NCI-H226 (cell line): ENCODE measurements around the gene ATXN1.
"Not testable (repeated sequence)": the region's sequence is repeated elsewhere in the genome, so short reads cannot be mapped to it uniquely, and the experiment has no call there.

ENCODE experiments used
- DNase-seq: peaks from one replicate; pipeline ENCODE4 v3.0.0-alpha.2; 2015

Gene ATXN1

DNA sequence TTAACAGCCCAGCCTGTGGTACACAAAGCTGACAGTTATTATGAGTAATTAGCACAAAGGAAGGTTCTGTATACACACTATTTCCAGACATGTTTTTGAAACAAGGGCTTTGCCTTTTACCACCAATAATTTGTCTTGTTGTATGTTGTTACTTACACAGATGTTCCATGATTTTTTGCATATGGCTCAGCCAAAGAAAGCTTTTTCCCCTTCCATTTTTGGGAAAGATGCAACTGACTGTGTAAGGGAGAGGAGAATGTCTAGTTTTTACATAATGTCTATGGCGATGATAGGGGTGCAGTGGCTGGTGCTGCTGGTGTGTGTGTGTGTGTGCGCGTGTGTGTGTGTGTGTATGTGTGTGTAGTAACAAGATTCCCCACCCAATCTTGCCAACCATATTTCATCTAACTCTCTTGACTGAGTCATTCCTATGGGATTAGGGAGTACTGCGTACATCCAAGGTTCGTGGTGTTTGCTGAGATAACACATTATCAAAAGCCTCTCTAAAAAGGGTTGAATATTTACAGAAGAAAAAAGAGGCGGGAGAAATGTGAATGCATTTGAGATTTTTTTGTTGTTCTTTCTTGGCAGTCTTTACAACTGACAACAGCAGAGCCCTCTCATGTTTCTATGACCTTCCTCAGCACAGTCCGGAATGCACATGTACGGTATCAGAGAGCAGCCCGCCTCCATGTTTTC is 330.7 kb downstream of the ATXN1 start:
- peak; percentile 93 for DNase-seq

DNA sequence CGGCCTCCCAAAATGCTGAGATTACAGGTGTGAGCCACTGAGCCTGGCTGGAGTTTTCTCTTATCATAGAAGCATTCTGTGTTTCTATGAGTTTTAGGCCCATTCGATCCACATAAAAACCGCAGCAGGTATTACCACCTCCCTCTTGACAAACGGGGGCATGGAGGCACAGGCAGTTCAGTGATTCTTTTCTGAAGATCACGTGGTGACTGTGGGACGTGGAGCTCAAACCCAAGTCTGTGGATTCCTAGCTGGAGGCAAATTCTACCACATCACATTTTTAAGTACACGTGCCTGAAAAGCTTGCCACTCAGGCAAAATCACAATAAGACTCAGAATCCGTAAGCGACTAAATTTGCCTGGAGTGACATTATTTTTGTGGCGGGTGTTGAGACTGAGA is 331.6 kb downstream of the ATXN1 start:
- no peak for DNase-seq

DNA sequence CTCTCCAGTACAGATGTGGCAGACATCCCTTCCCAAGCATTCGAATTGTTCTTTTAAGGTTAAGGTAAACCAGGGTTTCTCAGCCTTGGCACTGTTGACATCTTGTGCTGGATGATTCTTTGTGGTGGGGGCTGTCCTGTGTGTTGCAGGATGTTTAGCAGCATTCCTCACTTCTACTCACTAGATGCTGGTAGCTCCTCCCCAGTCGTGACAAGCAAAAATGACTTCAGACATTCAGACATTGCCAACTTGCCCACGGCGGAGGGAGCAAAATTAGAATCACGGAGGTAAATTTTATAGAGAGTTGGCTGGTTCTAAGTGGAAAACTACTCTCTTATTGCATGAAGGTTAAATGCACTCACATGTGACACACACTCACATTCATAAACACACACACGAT is 334.1 kb downstream of the ATXN1 start:
- no peak for DNase-seq

DNA sequence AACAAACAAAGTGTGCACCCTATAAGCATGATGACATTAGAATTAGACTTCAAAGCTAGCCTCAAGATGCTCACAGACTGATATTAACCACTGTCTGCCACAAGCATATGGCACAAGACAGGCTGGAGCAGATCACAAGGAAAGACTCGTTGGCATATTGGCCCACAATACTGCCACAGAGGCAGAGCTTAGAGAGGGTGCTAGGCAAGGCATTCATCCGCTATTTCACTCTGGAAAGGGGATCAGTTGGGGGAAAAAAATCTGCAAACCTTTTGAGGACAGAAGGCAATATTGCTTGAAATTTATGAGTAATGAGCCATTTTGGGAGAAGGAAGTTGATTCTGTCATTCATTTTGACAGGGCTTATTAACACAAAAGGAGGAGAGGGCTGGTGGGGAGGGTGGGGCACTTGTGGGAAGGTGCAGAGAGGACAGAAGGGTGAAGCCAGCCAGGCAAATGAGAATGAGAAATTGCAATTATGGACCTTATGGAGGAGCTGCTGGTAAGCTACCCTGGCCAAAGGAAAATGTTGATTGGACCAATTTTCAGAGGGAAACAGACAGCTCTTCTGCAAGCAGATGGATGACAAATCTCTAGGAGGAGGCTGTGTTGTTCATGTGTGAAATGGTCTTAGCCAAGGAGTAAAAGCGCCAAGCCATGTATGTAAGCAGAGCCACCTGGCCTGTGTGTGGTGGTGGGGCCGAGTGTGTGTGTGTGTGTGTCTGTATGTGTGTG is 335.2 kb downstream of the ATXN1 start:
- DNase-seq, result no peak

DNA sequence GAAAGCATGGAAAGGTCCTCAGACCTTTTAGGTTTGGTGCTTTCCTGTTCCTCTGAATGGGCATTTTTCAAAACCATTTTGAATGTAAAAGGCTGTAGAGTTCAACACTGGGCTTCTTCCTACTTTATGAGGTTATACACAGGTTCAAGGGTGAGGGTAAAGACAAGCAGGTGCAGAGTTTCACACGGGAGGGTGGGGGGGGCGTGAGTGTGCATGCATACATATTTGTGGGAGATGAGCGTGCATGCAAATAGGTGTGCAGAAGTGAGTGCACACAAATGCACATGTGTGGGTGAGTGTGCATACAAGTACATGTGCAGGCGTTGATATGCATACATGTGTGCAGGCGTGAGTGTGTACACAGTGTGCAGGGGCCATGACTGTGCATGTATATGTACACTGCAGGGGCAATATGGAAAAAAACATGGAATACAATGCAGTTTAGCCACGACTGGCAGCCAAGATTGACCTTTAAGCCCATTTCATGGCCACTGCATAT is 339.7 kb downstream of the ATXN1 start:
- DNase-seq, result no peak

DNA sequence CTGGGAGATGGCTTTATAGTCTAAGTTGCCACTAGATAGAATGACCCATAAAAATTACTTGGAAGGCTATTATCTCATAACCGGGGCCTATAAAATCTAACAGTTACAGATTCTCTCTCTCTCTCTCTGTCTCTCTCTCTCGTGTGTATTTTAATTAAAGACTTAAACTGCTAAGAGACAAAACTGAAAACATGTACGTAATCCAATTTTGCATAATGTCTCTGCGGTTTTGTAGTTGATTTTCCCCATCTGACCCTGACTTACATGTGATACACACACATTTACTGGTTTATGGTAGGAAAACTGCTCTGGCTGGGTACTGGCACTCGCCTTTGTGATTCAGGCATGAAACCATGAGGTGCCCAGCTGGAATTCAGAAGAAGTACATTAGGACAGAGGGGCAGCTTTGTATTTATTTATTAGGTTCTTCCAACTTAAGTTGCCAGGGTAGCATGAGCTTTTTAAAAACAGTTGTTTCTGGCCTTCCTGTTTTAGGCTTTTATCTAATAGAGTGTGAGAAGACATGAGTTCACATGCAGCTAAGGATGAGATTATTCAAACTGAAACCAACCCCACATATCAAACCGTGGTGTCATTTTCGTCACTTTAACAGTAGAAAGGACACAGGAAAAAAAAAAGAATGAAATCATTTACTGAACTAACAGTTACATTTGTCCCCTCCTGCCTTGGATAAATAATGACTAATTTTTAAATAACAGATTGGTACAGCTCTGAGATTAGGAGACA is 340.4 kb downstream of the ATXN1 start:
- no peak for DNase-seq

DNA sequence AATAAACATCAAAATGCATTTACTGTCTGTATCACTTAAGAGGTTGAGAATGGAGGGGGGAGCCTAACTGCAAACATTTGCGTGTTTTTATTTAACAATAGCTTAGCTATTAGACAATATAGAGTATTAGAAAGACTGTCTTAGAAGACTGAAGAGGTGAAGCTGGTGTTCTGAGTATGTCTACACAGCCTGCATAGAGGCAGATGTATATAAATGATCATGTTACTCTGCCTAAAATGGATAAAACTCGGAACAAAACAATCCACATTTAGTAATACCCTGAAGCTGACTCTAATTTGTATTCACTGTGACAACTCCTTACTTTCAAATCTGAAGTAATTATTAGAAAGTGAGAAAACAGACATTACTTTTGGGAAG is 340.9 kb downstream of the ATXN1 start:
- DNase-seq, result no peak

DNA sequence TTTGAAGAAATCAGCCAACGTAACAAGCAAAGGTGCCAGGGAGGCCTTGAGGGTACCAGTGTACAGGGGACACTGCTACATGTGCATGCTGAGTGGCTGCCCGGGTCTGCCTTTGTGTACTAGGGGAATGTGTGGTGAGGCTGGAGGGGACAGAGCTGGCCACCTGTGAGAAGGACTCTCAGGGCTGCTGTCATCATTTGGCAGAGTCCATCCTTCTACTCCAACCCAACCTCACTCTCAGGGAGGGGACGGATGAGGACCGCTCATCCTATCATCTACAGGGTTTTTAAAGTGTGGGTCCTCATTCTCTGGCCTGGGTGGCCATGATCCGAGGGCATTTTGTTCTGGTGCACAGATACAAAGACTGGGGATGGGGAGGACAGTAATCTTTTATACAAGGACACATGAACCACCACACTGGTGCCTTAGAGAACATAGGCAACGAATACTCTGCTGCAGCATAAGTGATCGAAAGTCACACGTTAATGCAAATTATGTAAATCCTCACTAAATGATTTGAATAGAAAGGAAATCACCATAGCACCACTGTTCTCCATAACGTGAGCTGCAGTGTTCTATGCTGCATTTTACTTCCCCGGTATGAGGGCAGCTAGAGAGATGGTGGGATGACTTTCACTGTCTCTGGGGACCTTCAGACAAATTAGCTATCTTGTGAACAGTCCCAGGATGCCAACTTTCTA is 341.5 kb downstream of the ATXN1 start:
- DNase-seq, result no peak

DNA sequence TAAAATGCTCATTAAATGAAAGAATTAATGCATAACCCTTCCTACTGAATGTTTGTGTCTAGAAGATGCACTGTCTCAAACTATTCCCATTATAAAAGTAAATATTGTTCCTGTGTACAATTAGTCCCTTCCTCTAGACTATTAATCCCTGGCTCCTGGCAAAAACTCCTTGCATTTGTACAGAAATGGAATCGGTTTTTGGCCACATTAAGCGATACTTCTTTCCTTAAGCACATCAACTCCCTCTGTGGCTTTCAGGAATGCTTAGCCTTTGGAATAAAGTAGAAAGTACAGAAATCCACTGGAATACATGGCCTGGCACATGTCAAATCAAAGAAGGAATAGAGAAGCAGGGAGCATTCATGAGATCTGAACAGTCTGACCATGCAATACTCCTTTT is 343.1 kb downstream of the ATXN1 start:
- no peak for DNase-seq

DNA sequence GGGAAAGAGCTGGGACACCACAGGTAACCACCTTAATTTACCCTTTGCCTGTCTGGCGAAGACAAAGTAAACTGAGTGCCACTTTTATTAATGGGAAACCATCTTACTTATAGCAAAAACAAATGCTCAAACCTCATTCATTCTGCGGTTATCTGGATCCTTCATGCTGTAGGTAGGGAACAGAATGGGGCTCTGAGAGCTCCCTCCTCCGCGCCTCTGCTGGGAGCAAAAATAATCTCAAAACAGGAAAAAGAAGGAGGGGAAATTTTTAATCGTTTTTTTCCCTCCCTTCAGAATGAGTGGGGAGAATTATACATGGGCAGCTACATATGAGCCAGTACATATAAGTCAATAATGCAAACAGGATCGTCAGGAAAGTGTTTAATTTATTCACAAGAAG is 345.6 kb downstream of the ATXN1 start:
- no peak for DNase-seq

DNA sequence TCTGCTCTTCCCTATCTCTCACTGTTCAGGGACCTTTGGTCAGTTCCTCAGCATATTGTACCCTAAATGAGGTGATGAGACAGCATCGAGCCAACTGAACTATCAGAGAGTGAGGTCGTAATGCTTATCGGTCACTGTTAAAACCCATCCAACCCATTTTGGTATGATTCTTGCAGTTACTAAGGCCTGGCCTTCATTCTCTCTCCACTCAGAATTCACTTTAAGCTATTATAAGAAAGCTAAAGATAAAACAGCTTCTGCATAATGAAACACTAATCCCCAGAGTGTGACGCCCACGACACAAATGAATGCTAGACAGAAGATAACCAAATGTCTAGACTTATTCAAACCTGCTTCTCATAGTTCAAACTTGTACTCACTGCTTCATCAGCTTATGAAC is 347.1 kb downstream of the ATXN1 start:
- no peak for DNase-seq

DNA sequence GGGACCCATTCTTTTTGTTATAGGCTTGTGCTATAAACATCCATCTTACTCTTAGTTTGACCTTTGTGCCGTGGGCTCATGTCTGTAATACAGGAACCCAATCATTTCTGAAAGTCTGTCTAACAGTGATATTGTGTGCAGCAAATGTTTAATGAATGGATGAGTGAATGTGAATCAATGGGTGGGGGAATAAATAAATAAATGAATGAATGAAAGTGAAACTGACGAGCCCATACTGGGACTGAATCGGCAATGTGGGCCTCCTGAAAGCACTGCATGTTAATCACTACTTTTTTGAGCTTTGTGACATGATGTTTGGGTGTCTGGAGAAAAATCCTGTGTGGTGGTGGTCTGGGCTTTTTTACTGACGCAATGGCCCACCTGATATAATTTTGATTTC is 347.9 kb downstream of the ATXN1 start:
- DNase-seq, result no peak

DNA sequence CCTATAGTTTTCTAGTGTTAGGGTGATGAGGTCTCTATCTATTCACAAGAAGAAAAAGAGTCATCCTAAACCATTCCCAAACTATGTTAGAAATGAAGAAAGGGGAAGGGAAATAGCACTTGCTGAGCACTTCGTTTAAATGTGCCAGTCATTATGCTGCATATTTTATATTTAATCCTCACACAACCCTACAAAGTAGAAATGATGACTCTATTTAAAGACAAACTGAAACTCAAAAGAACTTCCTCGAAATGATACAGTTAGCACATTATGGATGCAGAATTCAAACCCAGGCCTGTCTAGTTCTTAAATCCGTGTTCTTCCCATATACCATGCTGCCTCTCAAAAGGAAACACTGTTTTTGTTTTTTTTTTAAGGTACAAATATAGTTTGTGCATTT is 348.3 kb downstream of the ATXN1 start:
- DNase-seq, result no peak

DNA sequence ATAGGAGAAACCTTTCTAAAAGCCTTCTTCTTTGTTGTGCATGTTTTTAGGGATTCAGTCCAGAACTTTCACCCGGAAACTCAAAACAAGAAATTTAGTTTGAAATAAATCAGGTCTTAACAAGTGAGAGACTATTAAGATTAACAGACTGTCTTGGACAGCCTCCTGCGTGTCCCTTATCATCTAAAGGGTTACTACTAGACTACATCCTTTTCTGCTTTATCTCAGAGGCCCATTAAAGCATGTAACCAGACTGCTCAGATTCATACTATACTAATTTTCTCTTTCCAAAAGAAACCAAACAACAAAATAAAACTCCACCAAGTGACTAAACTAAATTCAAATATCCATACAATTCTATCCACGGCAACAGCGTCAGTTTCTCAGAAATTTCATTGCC is 349.1 kb downstream of the ATXN1 start:
- DNase-seq, result no peak

DNA sequence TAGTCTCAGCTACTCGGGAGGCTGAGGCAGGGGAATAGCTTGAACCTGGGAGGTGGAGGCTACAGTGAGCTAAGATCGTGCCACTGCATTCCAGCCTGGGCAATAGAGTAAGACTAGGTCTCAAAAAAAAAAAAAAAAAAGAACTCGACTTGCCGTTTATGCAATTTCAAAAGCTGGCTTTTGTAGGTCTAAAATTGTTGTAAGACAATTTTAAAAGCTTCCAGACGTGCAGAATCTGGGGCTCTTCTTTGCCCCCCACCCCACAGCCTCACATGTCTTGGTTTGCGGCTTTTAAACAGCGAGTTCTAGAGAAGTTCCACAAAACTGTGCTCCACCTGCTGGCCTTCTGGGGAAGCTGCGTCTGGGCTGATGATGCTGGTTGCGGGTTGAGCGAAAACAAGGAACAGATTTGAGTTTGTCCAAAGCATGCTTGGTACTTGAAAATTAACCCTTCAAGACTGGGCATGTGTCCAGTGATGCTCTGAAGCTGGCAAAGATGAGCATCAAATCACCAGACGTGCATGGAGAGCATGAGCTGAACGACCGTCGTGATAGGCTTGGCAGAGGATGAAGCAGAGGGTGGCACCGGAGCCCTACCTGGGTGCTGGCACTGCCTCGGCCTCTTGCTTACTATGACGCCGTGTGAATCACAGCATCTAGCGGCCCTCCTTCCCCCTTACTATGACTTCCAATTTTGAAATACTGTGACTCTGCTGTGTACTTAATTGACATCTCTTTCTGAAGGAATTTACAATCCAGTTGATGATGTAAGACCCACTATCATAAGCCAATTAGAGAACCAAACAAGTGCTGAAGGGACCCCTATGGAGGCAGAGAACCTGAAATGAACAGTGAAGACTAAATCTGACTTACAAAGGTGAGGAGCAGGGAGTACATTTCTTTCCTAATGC is 351.5 kb downstream of the ATXN1 start:
- no peak for DNase-seq

DNA sequence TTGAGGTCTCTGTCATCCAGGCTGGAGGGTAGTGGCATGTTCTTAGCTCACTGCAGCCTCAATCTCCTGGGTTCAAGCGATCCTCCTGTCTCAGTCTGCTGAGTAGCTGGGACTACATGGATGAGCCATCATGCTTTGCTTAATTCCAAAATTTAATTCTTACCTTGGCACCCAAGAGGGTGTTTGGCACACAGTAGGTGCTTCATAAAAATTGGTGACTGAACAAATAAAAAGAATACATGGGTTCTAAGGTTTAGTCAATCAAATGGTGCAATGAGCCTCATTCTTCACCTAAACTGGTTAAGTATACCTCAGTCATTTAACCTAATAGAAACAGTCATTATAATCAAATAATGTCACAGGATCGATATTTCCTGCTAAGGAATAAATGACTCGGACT is 352.5 kb downstream of the ATXN1 start:
- DNase-seq, result no peak

DNA sequence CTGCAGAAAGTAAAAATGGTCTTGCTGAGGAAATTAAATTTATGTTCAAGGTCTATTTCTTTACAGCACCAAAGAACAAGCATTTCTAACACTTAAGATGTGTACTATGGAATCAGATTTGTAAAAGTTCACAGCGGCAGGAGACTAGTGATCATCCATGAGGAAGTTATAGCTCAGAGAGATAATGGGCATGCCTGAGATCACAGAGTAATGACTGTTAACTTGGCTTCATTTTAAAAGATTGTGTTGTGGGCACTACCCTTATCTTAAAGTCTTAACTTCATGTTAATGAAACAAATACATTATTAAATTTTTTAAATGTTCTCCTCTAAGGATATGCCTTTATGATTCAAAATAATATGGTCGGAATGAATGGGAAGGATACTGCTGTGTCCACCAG is 354.3 kb downstream of the ATXN1 start:
- DNase-seq, result no peak

DNA sequence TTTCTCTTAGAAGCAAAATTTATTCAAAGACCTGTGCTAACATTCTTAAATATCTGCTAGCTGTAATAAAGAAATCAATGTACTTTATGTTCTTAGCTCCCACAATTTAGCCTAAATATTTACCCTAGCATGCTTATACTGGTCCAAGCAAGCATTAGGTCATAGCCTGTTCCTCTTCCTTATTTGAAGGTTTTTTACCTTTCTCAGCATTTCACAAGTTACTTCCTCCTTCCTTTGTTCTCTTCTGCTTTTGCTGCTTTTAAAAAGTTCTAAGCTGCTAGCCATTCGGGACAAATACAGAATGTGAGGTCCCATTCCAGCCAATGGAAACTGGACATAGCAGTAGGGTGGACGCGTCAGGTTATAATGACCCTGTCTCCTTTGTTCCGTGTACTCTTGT is 354.7 kb downstream of the ATXN1 start:
- DNase-seq, result not testable (repeated sequence)

DNA sequence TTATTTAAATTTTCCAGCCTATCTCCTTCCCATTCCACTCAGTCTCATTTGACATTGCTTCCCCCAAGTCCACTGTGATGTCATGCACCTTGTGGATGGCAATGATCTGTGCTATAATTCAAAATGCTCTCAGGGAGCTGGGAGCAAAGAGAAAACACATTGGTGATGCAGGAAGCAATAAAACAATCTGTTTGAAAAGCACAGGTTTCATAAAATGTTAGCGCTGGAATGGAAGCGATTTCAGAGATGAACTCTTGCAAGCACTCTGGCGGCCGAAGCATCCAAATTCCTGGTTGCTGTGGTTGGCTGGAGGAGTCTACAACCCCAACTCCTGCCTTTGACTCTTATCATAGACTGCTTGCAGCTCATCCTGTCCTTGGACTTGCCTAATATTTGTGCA is 355.9 kb downstream of the ATXN1 start:
- no peak for DNase-seq

DNA sequence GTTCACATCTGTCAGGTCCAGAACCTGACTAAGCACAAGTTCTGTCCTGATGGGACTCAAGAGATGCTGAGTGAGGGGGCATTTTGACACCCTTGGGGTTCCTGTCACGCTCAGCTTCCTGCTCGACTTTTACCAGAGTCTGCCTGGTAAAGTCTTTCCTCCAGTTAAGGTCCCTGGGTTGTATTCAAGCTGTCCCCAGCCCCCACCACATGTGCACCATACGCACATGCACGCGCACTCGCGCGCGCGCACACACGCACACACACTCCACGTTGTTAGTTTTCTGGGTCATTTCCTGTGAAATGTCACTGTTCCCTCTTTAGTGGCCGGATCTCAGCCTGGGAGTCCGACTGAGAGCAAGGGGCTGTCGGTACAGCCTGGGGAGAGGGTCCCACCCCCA is 356.8 kb downstream of the ATXN1 start:
- DNase-seq, result no peak

DNA sequence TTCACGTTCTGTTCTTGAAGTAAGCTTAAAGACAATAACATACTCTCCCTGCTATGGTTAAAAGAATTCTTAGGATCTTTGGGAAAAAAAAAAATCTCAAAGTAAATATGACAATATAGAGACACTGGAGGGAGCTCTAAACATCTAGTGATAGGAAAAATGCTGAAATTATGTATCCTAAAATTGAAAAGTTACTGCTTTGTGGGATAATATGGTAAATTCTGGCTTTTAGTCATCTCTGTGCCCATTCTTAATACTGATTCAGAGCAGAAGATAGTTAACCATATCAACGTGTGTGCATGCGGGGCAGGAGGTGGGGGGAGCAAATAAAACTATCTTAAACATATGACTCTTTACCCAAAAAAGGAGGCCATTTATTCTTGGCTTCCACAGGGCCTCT is 357.4 kb downstream of the ATXN1 start:
- DNase-seq, result no peak

DNA sequence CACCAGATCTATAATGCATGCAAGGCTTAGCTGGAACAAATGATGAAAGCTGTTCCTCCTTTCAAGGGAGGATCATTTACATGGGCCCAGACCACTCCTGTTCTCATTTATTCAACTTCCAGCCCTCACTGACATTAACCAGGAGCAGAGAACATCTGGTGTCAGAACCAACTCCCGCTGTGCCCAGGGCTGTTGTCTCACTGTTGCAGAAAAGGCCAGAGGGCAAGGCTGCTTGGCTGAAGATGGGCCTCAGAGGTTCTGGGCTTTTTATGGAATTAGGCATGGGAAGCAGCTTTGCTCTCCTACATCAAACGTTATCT is 358.7 kb downstream of the ATXN1 start:
- no peak for DNase-seq
